IPS DF 6.9 (cell line): ENCODE data around the gene ZBTB8OS.
"Not testable (repeated sequence)": the region's sequence is repeated elsewhere in the genome, so short reads cannot be mapped to it uniquely, and the experiment has no call there.

Experiments
- DNase-seq: peaks from one replicate; pipeline ENCODE4 v3.0.0-alpha.2; 2013; ENCODE audit warnings: low read depth, low spot score
- H3K27ac ChIP-seq: one replicate; pipeline ENCODE4 v1.5.1; 2013; ENCODE audit warnings: low read length, control low read depth
- H3K27me3 ChIP-seq: 2 replicates; pipeline ENCODE4 v1.6.1; 2013; ENCODE audit warnings: mild to moderate bottlenecking, low read length; ENCODE audit not compliant: control insufficient read depth, insufficient read depth
- H3K36me3 ChIP-seq: 2 replicates; pipeline ENCODE4 v1.6.1; 2013; ENCODE audit warnings: low read length; ENCODE audit not compliant: control insufficient read depth, insufficient read depth
- H3K4me1 ChIP-seq: 2 replicates; pipeline ENCODE4 v1.6.1; 2013; ENCODE audit warnings: low read length; ENCODE audit not compliant: control insufficient read depth, insufficient read depth
- H3K4me3 ChIP-seq: 2 replicates; pipeline ENCODE4 v1.5.1; 2013; ENCODE audit warnings: mild to moderate bottlenecking, low read length
- H3K9me3 ChIP-seq: 2 replicates; pipeline ENCODE4 v1.6.1; 2013; ENCODE audit warnings: low read length, inconsistent platforms; ENCODE audit not compliant: control insufficient read depth, insufficient read depth
- WGBS: extraction: QIAGEN DNeasy Blood & Tissue Kit; methylation state at CpG from one replicate; pipeline ENCODE4 v1.1.7; 2013; ENCODE audit warnings: mixed read lengths, missing lambda C conversion rate; ENCODE audit not compliant: insufficient read length, insufficient coverage; 5-methylcytosine and 5-hydroxymethylcytosine counted together

ZBTB8OS gene

GRCh38 chr1:32681509-32681908 lies 31.2 kb upstream of the ZBTB8OS start:
- WGBS = no CpG with 5 or more reads among the region's 2 CpGs
- Histone ChIP-seq H3K9me3 (no peaks in the 10 kb centered on the region), H3K4me1 (no peaks in the 10 kb centered on the region), H3K27me3 (no peaks in the 10 kb centered on the region), H3K36me3 (peaks cover 16% of the 10 kb centered on the region; the same call in 1 of the 2 replicates), H3K27ac (no peak overlapping the region), H3K4me3 (no peak overlapping the region)
- no peak for DNase-seq

GRCh38 chr1:32680642-32681041 lies 30.3 kb upstream of the ZBTB8OS start:
- Histone ChIP-seq H3K27me3 (no peaks in the 10 kb centered on the region), H3K4me1 (no peaks in the 10 kb centered on the region), H3K9me3 (no peaks in the 10 kb centered on the region), H3K36me3 (peaks cover 21% of the 10 kb centered on the region), H3K27ac (no peak overlapping the region), H3K4me3 (no peak overlapping the region)
- WGBS = no CpG with 5 or more reads among the region's 1 CpG
- DNase-seq = no peak

GRCh38 chr1:32679993-32680392 lies 29.6 kb upstream of the ZBTB8OS start:
- not testable (repeated sequence) for H3K27ac ChIP-seq, H3K4me1 ChIP-seq, DNase-seq, H3K27me3 ChIP-seq, H3K4me3 ChIP-seq, H3K9me3 ChIP-seq
- no CpG with 5 or more reads among the region's 4 CpGs for WGBS
- peaks cover 17% of the 10 kb centered on the region for H3K36me3 ChIP-seq

- no peaks in the 10 kb centered on the region for H3K27me3 ChIP-seq
- no peaks in the 10 kb centered on the region; the same call in 1 of the 2 replicates for H3K9me3 ChIP-seq
- H3K36me3 ChIP-seq = peaks cover 23% of the 10 kb centered on the region
- WGBS = no CpG with 5 or more reads among the region's 3 CpGs
- no peak for DNase-seq
- no peaks in the 10 kb centered on the region for H3K4me1 ChIP-seq
- H3K4me3 ChIP-seq = no peak overlapping the region
- no peak overlapping the region for H3K27ac ChIP-seq
These were observed 26.6 kb upstream of the ZBTB8OS start for GRCh38 chr1:32676945-32677344.

- not testable (repeated sequence) for H3K9me3 ChIP-seq, H3K27ac ChIP-seq, H3K4me1 ChIP-seq, H3K27me3 ChIP-seq, H3K4me3 ChIP-seq, DNase-seq
- WGBS = no CpG with 5 or more reads among the region's 5 CpGs
- H3K36me3 ChIP-seq = peaks cover 30% of the 10 kb centered on the region
These were observed 18.4 kb upstream of the ZBTB8OS start for GRCh38 chr1:32668716-32669115.

GRCh38 chr1:32666901-32667566 lies 16.7 kb upstream of the ZBTB8OS start:
- Histone ChIP-seq H3K9me3 (no peaks in the 10 kb centered on the region), H3K27ac (no peak overlapping the region), H3K4me3 (no peak overlapping the region), H3K27me3 (no peaks in the 10 kb centered on the region), H3K4me1 (no peaks in the 10 kb centered on the region), H3K36me3 (peaks cover 32% of the 10 kb centered on the region)
- DNase-seq = no peak
- no CpG with 5 or more reads among the region's 12 CpGs for WGBS

GRCh38 chr1:32665915-32666314 lies 15.6 kb upstream of the ZBTB8OS start:
- WGBS = no CpG with 5 or more reads among the region's 1 CpG
- H3K9me3 ChIP-seq = no peaks in the 10 kb centered on the region
- no peaks in the 10 kb centered on the region for H3K4me1 ChIP-seq
- H3K27me3 ChIP-seq = no peaks in the 10 kb centered on the region
- no peak overlapping the region for H3K27ac ChIP-seq
- DNase-seq = no peak
- H3K4me3 ChIP-seq = no peak overlapping the region
- H3K36me3 ChIP-seq = peaks cover 28% of the 10 kb centered on the region

GRCh38 chr1:32659581-32659980 lies 9.2 kb upstream of the ZBTB8OS start:
- no peaks in the 10 kb centered on the region for H3K9me3 ChIP-seq
- no peak overlapping the region for H3K27ac ChIP-seq
- no peak for DNase-seq
- WGBS = no CpG with 5 or more reads among the region's 1 CpG
- H3K4me3 ChIP-seq = no peak overlapping the region
- H3K36me3 ChIP-seq = peaks cover 25% of the 10 kb centered on the region
- no peaks in the 10 kb centered on the region for H3K4me1 ChIP-seq
- no peaks in the 10 kb centered on the region for H3K27me3 ChIP-seq

- WGBS = no CpG with 5 or more reads among the region's 16 CpGs
- no peak for DNase-seq
- Histone ChIP-seq H3K36me3 (peaks cover 9% of the 10 kb centered on the region; the same call in 1 of the 2 replicates), H3K9me3 (no peaks in the 10 kb centered on the region), H3K4me1 (no peaks in the 10 kb centered on the region), H3K27me3 (no peaks in the 10 kb centered on the region), H3K4me3 (no peak overlapping the region; the same call in 1 of the 2 replicates), H3K27ac (no peak overlapping the region)
These were observed 2.1 kb upstream of the ZBTB8OS start for GRCh38 chr1:32652244-32652962.

- H3K36me3 ChIP-seq = peaks cover 6% of the 10 kb centered on the region; the same call in 1 of the 2 replicates
These were observed 1.2 kb upstream of the ZBTB8OS start for GRCh38 chr1:32651461-32652073.

More at GRCh38 chr1:32651461-32652073, 1.2 kb upstream of the ZBTB8OS start:
- Histone ChIP-seq H3K4me3 (peak overlapping the region; percentile 65), H3K27me3 (no peaks in the 10 kb centered on the region), H3K9me3 (no peaks in the 10 kb centered on the region), H3K4me1 (no peaks in the 10 kb centered on the region), H3K27ac (no peak overlapping the region)
- no peak for DNase-seq
- no CpG with 5 or more reads among the region's 43 CpGs for WGBS
